GM12872 (cell line): ENCODE data around the gene SCN2B.
A peak's percentile ranks its signal among the peaks of the same experiment; 100 is the strongest.

Source experiments
- TF ChIP-seq, protein P1 (sequence below): IDR thresholded peaks from 3 replicates; pipeline ENCODE4 v1.5.1; 2011; ENCODE audit warnings: low read depth, mild to moderate bottlenecking, low read length, moderate library complexity; ENCODE audit not compliant: insufficient read depth

SCN2B gene

DNA sequence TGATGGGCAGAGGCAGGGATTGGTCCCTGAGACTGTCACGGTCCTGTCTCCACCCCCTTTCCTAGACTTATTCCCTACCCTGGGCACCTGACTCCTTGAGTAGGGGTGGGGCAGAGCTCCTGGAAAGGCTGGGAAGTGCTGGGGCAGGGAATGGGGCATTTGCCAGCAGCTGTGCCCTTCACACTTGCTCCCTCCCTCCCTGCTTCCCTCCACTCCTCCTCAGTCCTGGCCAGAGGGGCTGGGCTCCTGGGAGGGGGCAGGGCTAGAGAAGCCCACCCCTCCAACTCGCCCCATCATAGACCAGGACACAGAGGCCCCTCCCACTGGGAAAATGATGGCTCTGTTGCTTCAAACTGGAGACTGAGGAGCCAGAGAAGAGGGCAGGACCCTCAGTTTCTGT lies 11.6 kb downstream of the SCN2B start:
- TF ChIP-seq, protein P1, sequence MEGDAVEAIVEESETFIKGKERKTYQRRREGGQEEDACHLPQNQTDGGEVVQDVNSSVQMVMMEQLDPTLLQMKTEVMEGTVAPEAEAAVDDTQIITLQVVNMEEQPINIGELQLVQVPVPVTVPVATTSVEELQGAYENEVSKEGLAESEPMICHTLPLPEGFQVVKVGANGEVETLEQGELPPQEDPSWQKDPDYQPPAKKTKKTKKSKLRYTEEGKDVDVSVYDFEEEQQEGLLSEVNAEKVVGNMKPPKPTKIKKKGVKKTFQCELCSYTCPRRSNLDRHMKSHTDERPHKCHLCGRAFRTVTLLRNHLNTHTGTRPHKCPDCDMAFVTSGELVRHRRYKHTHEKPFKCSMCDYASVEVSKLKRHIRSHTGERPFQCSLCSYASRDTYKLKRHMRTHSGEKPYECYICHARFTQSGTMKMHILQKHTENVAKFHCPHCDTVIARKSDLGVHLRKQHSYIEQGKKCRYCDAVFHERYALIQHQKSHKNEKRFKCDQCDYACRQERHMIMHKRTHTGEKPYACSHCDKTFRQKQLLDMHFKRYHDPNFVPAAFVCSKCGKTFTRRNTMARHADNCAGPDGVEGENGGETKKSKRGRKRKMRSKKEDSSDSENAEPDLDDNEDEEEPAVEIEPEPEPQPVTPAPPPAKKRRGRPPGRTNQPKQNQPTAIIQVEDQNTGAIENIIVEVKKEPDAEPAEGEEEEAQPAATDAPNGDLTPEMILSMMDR = no peak

DNA sequence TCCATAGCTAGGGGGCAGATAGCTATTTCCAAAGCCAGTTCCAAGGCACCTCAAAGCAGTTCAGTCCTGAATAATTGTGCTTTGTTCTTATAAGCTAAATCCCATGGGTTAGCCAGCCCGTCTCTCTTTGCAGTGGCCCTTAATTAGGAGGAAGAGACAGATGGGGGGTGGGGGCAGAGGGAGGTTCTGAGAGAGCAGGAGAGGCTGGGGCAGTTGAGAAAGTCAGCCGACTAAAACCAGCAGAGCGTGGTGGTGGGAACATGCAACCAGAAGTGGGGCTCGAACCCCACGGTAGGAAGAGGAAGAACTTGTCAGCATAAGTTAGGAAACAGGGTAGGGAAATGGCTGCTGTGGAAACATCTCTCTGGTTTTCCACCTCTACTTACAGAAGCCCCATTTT lies 12.9 kb downstream of the SCN2B start:
- TF ChIP-seq, protein P1 = no peak

DNA sequence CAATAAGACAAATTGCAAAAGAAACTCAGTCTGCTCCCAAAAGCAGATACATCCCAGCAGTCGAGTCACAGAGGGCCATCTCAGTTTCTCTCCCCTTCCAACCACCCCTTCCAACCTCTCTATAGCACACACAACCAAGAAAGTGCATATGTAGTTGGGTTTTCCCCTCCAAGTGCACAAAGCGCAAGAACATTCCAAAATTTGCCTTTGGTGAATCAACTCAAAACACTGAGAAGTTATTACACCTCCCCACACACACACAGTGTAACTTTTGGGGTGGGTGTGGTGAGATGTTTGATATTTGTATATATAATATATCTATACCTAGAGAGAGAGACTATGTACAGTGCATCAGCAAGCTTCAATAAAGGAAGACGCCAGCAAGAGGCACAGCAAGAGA lies 13.6 kb downstream of the SCN2B start:
- TF ChIP-seq, protein P1 = no peak

DNA sequence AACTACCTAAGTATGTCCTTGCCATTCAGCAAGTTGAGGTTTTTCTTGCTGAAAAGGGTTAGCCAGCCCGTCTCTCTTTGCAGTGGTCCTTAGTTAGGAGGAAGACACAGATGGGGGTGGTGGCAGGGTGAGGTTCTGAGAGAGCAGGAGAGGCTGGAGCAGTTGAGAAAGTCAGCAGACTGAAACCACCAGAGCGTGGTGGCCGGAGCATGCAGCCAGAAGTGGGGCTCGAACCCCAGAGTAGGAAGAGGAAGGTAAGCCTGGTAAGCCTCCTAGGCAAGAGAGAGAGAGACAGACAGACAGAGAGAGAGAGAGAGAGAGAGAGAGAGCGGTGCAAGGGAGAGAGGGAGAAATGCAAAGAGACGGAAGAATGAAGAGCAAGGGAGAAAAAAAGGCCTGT lies 14.7 kb downstream of the SCN2B start:
- TF ChIP-seq, protein P1 = no peak

DNA sequence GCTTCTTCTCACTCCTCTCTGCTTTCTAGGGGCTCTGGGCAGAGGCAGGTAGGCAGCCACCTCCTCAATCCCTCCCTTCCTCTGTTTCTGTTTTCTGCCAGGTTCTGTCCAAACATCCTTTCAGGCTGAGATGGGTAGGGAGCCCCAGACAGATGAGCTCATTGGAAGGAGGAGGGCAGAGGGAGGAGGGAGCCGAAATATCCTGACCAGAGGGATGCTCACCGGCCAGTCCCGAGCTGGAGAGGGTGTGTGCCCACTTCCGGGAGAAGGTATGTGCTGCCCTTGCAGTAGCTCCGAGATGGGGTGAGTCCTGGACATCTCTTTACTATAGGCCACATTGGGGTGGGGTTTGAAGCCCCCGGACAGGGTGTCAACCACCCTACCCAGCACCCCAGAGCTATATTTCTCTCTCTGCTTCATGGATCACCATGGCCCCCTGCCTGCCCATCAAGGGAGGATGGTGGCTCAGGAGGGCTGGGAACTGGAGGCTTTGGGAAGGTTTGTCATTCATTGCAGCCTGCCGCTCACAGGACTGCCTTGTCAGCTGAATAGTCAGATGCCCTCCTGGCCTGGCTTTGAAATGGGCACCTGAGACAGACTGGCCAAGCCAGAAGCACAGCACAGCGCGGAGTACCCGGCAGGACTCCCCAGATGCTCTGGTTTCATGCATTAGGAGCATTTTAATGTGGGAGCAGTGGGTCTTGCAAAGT lies 19.1 kb downstream of the SCN2B start:
- TF ChIP-seq, protein P1 = no peak

DNA sequence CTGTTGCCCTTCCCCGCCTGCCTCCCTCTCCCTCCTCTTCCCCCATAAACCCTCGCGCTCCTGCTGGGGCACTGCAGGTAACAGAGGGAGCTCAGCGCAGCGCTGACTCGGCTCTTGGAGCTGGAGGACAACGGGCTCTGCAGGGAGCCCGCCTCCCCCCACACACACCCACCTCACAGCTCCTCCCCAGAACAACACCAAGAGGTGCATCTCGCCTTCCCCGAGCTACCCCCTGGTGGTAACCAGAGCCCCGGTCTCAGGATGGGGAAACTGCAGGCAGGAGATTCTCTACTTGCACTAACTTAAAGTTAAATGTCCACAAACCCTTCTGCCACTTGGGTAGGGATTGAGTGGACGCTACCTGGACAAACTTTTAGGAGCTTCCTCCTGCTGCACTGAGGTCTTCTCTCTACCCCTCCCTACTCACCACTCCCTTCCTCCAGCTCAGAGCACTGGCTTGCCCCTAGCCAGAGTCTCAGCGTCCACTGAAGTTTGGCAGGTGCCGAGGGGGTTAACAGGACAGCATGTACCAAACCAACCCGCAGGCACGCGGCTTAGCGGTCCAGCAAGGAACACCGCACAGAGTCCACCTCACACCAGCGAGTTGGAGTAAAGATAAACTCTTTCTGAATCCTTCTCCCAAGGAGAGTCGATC lies 19.8 kb downstream of the SCN2B start:
- TF ChIP-seq, protein P1 = 0 out of 3 replicates have a peak, but pooled peaks have one; percentile 6

DNA sequence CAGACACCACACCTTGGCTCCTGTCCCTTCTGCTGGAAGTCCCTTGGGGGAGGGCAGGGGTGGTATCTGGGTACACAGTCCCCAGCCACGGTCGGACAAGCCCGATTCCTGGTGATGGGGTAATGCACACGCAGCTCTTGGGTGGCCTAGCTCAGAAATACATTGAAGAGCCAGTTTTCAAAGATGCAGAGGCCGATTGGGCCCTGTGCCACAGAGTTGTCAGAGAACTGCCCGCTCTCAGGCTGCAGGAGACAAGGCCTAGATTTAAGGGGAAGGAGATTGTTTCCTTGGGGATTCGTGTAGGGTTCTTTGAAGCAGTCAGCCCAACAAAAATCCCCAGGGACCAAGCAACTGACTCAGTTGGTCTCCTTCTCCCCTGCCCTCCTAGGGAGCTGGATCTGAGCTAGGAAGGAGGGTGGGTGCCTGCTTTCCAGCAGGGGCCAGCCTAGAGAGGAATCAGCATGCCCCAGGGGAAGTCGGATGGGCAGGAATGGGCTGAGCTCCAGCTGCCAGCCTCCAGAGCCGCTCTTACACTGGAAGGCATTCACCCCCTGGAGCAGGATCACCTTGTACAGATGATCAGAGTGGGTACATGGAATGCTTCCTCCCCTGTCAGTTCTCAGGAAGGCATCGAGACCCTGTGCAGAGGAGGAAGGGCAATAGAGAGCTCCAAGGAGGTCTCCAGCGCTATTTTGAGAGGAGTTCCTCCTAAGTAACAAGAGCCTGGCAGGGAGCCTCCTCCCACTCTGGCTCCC lies 20.5 kb downstream of the SCN2B start:
- TF ChIP-seq, protein P1 = no peak
